ENCODE data around the gene VSTM5. TPM values are rescaled to one million over a fixed set of nuclear protein-coding genes. Genes with fewer than 3 reads are reported as not detected.

Gene VSTM5
- total RNA-seq, 1 donor from 2014 or later, result 0.31 TPM

GRCh38 chr11:93861808-93862207, 11.4 kb upstream of the VSTM5 start:
- no peak for DNase-seq (ENCODE audit: low spot score, unreplicated experiment)
- no peak overlapping the region for H3K4me3 Mint-ChIP-seq (ENCODE audit: low read depth)
- H3K27me3 Mint-ChIP-seq, result no peaks in the 10 kb centered on the region
- TF ChIP-seq CTCF (IDR thresholded peaks at IDR 0.05; ENCODE audit: unreplicated experiment), result no peak
- no peak overlapping the region for H3K27ac Mint-ChIP-seq
- H3K36me3 Mint-ChIP-seq (ENCODE audit: insufficient read depth), result no peaks in the 10 kb centered on the region
- H3K4me1 Mint-ChIP-seq (ENCODE audit: low read depth), result peaks cover 6% of the 10 kb centered on the region
- no peaks in the 10 kb centered on the region for H3K9me3 Mint-ChIP-seq (ENCODE audit: low read depth)

- no peaks in the 10 kb centered on the region for H3K27me3 Mint-ChIP-seq
- no peak overlapping the region for H3K4me3 Mint-ChIP-seq (ENCODE audit: low read depth)
- TF ChIP-seq CTCF (IDR thresholded peaks at IDR 0.05; ENCODE audit: unreplicated experiment), result no peak
- H3K4me1 Mint-ChIP-seq (ENCODE audit: low read depth), result peaks cover 7% of the 10 kb centered on the region
- no peak for DNase-seq (ENCODE audit: low spot score, unreplicated experiment)
- no peak overlapping the region for H3K27ac Mint-ChIP-seq
- no peaks in the 10 kb centered on the region for H3K9me3 Mint-ChIP-seq (ENCODE audit: low read depth)
- no peaks in the 10 kb centered on the region for H3K36me3 Mint-ChIP-seq (ENCODE audit: insufficient read depth)
Measured at GRCh38 chr11:93858121-93858775, 7.8 kb upstream of the VSTM5 start.

DNA sequence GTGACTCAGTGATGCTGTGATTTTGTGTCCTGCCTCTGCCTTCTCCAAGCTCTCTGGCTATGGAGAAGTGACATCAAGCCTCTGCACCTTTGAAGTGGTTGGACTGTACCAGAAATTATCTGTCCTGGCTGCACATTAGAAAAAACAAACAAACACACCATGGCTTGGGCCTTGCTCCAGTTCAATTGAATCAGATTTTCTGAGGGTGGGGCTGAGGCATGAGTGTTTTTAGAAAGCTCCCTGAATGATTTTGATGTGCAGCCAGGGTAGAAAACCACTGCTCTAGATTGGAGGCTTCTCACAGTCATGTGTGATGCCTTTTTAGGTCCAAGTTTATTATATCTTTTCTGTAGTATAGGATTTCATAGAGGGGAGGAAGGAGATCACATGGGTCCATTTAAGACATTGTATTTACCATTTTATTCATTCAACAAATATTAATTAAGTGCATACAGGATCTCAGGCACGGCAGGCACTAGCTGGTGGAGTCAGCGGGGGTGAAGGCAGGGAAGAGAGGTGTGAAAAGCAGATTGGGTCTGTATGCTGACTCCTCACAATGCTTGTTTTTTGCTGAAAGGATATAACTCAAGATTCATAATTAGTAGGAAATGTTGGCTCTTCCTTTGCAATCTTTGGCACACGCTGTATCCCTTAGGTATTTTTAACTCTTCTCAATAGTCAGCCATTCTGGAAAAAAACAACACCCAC, 7.1 kb upstream of the VSTM5 start:
- Mint-ChIP-seq H3K27ac (no peak overlapping the region), H3K9me3 (ENCODE audit: low read depth) (no peaks in the 10 kb centered on the region), H3K4me1 (ENCODE audit: low read depth) (peaks cover 7% of the 10 kb centered on the region), H3K27me3 (no peaks in the 10 kb centered on the region), H3K36me3 (ENCODE audit: insufficient read depth) (no peaks in the 10 kb centered on the region), H3K4me3 (ENCODE audit: low read depth) (no peak overlapping the region)
- TF ChIP-seq CTCF (IDR thresholded peaks at IDR 0.05; ENCODE audit: unreplicated experiment), result no peak
- DNase-seq (ENCODE audit: low spot score, unreplicated experiment), result no peak

GRCh38 chr11:93852242-93852641, 1.8 kb upstream of the VSTM5 start:
- H3K27ac Mint-ChIP-seq, result no peak overlapping the region
- no peak for TF ChIP-seq CTCF (IDR thresholded peaks at IDR 0.05; ENCODE audit: unreplicated experiment)
- H3K36me3 Mint-ChIP-seq (ENCODE audit: insufficient read depth), result no peaks in the 10 kb centered on the region
- no peaks in the 10 kb centered on the region for H3K9me3 Mint-ChIP-seq (ENCODE audit: low read depth)
- no peak overlapping the region for H3K4me3 Mint-ChIP-seq (ENCODE audit: low read depth)
- no peak for DNase-seq (ENCODE audit: low spot score, unreplicated experiment)
- peaks cover 2% of the 10 kb centered on the region for H3K4me1 Mint-ChIP-seq (ENCODE audit: low read depth)
- no peaks in the 10 kb centered on the region for H3K27me3 Mint-ChIP-seq

DNA sequence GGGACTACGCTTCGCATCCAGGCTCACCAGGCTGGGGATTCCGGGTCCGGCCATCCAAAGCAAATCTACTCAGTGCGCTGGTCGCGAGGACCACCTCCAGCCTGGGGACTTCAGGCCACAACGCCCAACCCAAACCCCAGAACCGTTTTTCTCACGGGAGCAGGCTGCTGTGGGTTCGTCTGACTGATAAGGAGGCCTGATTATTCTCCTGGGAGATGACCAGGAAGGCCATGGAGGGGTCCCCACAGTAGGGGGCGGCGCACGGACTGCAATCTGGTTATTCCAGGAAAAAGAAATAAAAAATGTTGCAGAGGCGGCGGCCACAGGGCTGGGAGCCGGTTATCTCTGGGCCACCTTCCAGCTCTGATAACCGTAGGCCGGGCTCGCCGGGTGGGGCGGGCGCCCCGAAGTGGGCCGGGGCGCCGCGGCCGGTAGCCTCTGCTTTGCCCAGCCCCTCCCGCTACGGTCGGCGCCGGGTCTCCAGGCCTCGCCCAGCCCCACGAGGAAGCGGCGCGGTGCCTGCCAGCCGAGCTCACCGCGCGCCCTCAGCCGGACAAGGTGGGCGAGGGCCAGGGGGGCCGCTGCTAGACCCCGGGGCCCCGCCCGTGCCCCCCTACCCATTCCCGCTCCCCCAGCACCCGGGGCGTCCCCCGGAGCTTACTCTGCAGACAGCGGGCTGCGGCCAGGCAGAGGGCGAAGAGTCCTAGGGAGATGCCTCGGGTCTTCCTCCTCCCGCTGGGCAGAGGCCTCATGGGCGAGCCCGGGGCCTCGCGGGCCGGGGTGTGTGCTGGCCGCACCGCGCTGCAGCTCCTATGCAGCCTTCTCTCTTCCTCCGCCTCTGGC, 446 bp downstream of the VSTM5 start:
- peak overlapping the region; percentile 9 for H3K4me3 Mint-ChIP-seq (ENCODE audit: low read depth)

More for the DNA sequence above, 446 bp downstream of the VSTM5 start:
- Mint-ChIP-seq H3K36me3 (ENCODE audit: insufficient read depth) (no peaks in the 10 kb centered on the region), H3K9me3 (ENCODE audit: low read depth) (no peaks in the 10 kb centered on the region), H3K27me3 (no peaks in the 10 kb centered on the region), H3K27ac (no peak overlapping the region), H3K4me1 (ENCODE audit: low read depth) (no peaks in the 10 kb centered on the region)
- no peak for TF ChIP-seq CTCF (IDR thresholded peaks at IDR 0.05; ENCODE audit: unreplicated experiment)
- no peak for DNase-seq (ENCODE audit: low spot score, unreplicated experiment)

All from progenitor cell of endocrine pancreas (in vitro differentiated cells).